Tibial nerve (tissue), 4 donors: ENCODE results near the gene IL15.
A peak's percentile ranks its signal among the peaks of the same experiment; 100 is the strongest.

Source experiments
- EP300 ChIP-seq, 2 donors: sonication (generic); formaldehyde crosslinking; IDR thresholded peaks; one replicate each; pipeline ENCODE4 v1.6.1; 2017; ENCODE audit warnings: antibody characterized with exemption in 2 of 2, mild to moderate bottlenecking in 1 of 2
- POLR2A ChIP-seq, 2 donors: fragments of 450-650 bp; IDR thresholded peaks; one replicate each; pipeline ENCODE4 v1.6.1; 2017; ENCODE audit warnings: antibody characterized with exemption in 2 of 2, mild to moderate bottlenecking in 2 of 2, moderate library complexity in 2 of 2
- TF ChIP-seq, protein P1 (sequence below), 5 experiments: fragments of 200-600 bp in 3 of 5; fragments of 450-650 bp in 2 of 5; sonication (generic) in 3 of 5; IDR thresholded peaks; one replicate each; pipeline ENCODE4 v1.5.1; 2016 to 2019; ENCODE audit warnings: antibody characterized with exemption in 5 of 5, mild to moderate bottlenecking in 3 of 5, moderate library complexity in 2 of 5

DNA sequence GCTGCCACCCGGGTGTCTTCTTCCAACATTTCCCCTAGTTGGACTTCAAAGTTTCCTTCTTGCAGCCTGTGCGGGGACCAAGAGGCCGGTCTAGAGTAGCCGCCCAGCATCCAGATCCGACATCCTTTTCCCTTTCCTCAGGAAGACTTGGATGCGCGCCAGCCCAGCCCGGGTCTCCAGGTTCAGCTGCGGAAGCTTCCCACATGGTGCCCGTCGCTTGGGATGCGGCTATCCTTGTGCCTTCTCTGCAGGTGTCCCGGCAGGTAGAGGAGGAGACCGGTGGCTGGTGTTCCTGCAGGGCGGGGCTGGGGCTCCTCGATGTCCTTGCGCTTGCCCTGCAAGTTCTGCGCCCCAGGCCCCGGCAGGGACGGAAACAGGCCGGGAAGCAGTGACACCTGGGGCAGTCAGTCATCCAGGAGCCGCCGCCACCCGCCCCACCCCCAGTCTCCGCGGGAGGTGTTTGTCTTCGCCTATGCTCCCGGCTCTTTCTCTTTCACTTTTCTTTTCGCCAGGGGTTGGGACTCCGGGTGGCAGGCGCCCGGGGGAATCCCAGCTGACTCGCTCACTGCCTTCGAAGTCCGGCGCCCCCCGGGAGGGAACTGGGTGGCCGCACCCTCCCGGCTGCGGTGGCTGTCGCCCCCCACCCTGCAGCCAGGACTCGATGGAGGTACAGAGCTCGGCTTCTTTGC, at the start of gene IL15:
- TF ChIP-seq, protein P1, sequence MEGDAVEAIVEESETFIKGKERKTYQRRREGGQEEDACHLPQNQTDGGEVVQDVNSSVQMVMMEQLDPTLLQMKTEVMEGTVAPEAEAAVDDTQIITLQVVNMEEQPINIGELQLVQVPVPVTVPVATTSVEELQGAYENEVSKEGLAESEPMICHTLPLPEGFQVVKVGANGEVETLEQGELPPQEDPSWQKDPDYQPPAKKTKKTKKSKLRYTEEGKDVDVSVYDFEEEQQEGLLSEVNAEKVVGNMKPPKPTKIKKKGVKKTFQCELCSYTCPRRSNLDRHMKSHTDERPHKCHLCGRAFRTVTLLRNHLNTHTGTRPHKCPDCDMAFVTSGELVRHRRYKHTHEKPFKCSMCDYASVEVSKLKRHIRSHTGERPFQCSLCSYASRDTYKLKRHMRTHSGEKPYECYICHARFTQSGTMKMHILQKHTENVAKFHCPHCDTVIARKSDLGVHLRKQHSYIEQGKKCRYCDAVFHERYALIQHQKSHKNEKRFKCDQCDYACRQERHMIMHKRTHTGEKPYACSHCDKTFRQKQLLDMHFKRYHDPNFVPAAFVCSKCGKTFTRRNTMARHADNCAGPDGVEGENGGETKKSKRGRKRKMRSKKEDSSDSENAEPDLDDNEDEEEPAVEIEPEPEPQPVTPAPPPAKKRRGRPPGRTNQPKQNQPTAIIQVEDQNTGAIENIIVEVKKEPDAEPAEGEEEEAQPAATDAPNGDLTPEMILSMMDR (IDR thresholded peaks at IDR 0.05), result no peak
- TF ChIP-seq POLR2A (IDR thresholded peaks at IDR 0.05) (peak in 1 of 2 donors; percentile 5), EP300 (IDR thresholded peaks at IDR 0.05) (no peak)
